ENCODE measurements around the gene PADI1.

DNA sequence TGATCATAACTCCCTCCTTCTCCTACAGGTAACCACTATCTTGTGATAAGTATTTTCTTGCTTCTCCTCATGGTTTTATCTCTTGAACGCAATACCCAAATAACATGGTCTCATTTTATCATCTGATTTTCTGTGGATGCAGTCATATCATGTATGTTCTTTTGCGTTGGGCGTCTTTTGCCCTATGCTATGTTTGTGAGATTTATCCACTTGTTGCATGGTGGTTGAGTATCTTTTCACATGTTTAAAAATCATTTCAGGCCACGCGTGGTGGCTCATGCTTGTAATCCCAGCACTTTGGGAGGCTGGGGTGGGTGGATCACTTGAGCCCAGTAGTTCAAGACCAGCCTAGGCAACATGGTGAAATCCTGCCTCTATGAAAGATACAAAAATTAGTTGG is 59.5 kb downstream of the PADI1 start:
- TF ChIP-seq, protein P1, sequence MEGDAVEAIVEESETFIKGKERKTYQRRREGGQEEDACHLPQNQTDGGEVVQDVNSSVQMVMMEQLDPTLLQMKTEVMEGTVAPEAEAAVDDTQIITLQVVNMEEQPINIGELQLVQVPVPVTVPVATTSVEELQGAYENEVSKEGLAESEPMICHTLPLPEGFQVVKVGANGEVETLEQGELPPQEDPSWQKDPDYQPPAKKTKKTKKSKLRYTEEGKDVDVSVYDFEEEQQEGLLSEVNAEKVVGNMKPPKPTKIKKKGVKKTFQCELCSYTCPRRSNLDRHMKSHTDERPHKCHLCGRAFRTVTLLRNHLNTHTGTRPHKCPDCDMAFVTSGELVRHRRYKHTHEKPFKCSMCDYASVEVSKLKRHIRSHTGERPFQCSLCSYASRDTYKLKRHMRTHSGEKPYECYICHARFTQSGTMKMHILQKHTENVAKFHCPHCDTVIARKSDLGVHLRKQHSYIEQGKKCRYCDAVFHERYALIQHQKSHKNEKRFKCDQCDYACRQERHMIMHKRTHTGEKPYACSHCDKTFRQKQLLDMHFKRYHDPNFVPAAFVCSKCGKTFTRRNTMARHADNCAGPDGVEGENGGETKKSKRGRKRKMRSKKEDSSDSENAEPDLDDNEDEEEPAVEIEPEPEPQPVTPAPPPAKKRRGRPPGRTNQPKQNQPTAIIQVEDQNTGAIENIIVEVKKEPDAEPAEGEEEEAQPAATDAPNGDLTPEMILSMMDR (IDR thresholded peaks at IDR 0.05; ENCODE audit: insufficient read depth, low read length): no peak
- no peak for TF ChIP-seq POLR2AphosphoS5 (IDR thresholded peaks at IDR 0.05; ENCODE audit: low read depth)
- TF ChIP-seq, protein P2, sequence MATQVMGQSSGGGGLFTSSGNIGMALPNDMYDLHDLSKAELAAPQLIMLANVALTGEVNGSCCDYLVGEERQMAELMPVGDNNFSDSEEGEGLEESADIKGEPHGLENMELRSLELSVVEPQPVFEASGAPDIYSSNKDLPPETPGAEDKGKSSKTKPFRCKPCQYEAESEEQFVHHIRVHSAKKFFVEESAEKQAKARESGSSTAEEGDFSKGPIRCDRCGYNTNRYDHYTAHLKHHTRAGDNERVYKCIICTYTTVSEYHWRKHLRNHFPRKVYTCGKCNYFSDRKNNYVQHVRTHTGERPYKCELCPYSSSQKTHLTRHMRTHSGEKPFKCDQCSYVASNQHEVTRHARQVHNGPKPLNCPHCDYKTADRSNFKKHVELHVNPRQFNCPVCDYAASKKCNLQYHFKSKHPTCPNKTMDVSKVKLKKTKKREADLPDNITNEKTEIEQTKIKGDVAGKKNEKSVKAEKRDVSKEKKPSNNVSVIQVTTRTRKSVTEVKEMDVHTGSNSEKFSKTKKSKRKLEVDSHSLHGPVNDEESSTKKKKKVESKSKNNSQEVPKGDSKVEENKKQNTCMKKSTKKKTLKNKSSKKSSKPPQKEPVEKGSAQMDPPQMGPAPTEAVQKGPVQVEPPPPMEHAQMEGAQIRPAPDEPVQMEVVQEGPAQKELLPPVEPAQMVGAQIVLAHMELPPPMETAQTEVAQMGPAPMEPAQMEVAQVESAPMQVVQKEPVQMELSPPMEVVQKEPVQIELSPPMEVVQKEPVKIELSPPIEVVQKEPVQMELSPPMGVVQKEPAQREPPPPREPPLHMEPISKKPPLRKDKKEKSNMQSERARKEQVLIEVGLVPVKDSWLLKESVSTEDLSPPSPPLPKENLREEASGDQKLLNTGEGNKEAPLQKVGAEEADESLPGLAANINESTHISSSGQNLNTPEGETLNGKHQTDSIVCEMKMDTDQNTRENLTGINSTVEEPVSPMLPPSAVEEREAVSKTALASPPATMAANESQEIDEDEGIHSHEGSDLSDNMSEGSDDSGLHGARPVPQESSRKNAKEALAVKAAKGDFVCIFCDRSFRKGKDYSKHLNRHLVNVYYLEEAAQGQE (IDR thresholded peaks at IDR 0.05; ENCODE audit: insufficient replicate concordance, low read depth): no peak
- TF ChIP-seq SPI1 (IDR thresholded peaks at IDR 0.05; ENCODE audit: borderline replicate concordance, low read depth): no peak
- no peak for TF ChIP-seq GABPA (IDR thresholded peaks at IDR 0.05; ENCODE audit: low read depth)

Data from HL-60 (cell line).